GM12864 (cell line): ENCODE results near the gene TIMM44.

ENCODE experiments used
- DNase-seq: peaks from one replicate; pipeline ENCODE4 v3.0.0-alpha.2; 2011; ENCODE audit warnings: low read depth
- H3K4me3 ChIP-seq: 2 replicates; pipeline ENCODE4 v1.5.1; 2011; ENCODE audit warnings: mild to moderate bottlenecking, low read depth, low read length, control low read depth
- TF ChIP-seq, protein P1 (sequence below): IDR thresholded peaks from 2 replicates; pipeline ENCODE4 v1.5.1; 2011; ENCODE audit warnings: low read depth, mild to moderate bottlenecking, moderate library complexity, low read length, control low read depth, inconsistent platforms; ENCODE audit errors: missing control alignments

Gene TIMM44

DNA sequence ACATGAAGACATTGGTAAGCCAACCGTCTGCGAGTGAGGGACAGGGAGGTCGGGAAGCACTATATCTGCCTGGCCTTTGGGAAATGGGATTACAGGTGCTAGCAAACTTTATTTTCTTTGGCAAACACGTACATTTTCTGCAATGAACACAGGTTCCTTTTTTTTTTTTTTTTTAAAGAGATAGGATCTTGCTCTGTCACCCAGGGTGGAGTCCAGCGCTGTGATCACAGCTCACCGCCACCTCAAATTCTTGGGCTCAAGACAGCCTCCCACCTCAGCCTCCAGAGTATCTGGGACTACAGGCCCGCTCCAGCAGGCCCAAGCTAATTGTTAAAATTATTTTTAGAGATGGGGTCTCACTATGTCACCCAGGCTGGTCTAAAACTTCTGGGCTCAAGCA, 37.7 kb upstream of the TIMM44 start:
- TF ChIP-seq, protein P1, sequence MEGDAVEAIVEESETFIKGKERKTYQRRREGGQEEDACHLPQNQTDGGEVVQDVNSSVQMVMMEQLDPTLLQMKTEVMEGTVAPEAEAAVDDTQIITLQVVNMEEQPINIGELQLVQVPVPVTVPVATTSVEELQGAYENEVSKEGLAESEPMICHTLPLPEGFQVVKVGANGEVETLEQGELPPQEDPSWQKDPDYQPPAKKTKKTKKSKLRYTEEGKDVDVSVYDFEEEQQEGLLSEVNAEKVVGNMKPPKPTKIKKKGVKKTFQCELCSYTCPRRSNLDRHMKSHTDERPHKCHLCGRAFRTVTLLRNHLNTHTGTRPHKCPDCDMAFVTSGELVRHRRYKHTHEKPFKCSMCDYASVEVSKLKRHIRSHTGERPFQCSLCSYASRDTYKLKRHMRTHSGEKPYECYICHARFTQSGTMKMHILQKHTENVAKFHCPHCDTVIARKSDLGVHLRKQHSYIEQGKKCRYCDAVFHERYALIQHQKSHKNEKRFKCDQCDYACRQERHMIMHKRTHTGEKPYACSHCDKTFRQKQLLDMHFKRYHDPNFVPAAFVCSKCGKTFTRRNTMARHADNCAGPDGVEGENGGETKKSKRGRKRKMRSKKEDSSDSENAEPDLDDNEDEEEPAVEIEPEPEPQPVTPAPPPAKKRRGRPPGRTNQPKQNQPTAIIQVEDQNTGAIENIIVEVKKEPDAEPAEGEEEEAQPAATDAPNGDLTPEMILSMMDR = no peak
- DNase-seq = no peak

DNA sequence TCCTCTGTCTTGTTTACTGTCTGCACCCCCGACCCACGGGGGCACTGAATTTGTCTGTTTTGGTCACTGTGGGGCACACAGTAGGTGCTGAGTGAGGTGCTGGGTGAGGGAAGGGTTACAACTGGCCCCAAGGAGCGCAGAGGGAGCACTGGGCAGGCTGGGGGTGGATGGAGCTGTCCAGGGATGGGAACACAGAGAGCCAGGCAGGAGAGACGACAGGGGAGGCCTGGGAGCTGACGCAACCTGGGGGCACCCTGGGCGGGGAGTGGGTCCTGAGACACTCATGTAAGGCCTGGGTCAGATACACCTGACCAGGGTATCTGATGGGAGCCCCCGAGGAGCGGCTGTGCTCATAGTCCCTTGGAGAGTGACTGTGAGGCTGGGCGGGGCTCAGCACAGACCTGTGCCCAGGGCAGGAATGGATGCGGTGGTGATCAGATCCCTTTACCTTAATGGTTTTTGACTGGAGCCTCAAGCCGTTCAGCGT, 37.2 kb upstream of the TIMM44 start:
- no peak for DNase-seq
- TF ChIP-seq, protein P1 = no peak
- no peak overlapping the region for H3K4me3 ChIP-seq

More for the DNA sequence above, 37.7 kb upstream of the TIMM44 start:
- no peak overlapping the region for H3K4me3 ChIP-seq

GRCh38 chr19:7980168-7980567, 36.7 kb upstream of the TIMM44 start:
- H3K4me3 ChIP-seq = no peak overlapping the region
- TF ChIP-seq, protein P1 = no peak
- DNase-seq = no peak

- TF ChIP-seq, protein P1 = no peak
- H3K4me3 ChIP-seq = no peak overlapping the region
- DNase-seq = no peak
These were observed 36.1 kb upstream of the TIMM44 start for GRCh38 chr19:7979559-7979958.

DNA sequence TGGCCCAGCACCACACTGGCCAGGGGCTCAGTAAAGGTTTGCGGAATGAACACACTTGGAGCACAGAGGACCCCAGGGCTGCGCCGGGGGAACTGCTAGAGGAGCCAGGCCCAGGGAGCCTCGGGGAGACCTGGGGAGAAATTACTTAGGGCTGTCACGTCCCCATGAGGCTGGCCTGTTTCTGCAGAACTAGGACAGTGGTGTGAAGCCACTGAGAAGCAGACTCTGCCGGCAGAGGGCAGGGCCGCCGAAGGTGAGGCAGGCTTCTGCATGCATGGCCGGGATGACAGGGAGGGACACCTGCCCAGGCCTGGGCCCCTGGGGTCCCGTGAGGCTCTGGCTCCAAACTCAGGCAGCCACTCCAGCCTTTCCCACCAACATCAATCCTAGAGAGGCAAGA, 35.5 kb upstream of the TIMM44 start:
- no peak for DNase-seq
- TF ChIP-seq, protein P1 = no peak
- no peak overlapping the region for H3K4me3 ChIP-seq

DNA sequence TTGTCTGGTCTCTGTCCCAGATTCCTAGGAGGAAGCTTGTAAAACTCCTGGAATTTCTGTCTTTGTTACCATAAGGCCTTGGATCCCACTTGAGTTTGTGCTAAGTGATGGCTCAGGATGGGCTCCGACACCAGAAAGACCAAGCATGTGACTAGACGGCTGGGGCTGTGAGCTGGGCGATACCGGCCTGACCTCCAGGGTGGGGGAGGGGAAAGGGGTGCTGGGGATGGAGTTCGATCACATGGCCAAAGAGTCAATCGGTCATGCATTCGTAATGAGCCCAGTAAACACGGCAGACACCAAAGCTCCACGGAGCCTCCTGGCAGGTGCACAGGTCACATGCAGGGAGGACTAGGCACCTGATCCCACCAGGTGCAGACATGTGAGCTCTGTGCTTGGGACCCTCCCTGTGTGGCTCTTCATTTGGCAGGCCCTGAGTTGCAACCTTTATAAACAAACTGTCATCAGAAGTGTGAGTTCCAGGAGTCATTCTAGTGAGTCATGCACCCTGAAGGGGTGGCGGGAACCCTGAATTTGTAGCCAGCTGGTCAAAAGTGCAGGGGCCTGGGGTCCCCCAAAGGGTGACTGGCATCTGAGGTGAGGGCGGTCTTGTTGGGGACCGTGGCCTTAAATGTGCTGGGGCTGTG, 34.8 kb upstream of the TIMM44 start:
- no peak overlapping the region for H3K4me3 ChIP-seq

DNA sequence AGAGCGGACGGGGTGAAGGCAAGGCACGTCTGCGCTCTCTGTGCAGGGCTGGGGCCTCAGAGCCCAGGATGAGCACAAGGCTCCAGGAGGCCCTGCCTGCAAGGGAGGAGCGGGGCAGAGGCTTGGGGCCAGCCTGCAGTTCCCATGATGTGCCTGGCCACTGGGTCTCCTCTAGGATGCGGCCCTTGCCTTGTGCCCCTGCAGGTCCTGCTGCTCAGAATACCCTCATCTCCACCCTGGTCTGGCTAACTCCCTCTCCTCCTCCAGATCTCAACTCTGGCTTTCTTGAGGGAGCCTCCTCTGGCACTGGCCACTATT, 34.2 kb upstream of the TIMM44 start:
- TF ChIP-seq, protein P1 = no peak
- DNase-seq = no peak
- H3K4me3 ChIP-seq = no peak overlapping the region

More for the DNA sequence above, 34.8 kb upstream of the TIMM44 start:
- no peak for DNase-seq
- TF ChIP-seq, protein P1 = no peak
